ENCODE measurements around the gene DHPS. TPM values are rescaled to one million over a fixed set of nuclear protein-coding genes. Genes with fewer than 3 reads are reported as not detected.

Gene DHPS
- total RNA-seq, 3 donors from 2014 or later = 86.6 to 117 (median 91.4) TPM

GRCh38 chr19:12723641-12724426 is 42.2 kb upstream of the DHPS start, which contains the start of gene TNPO2:
TNPO2 (minus strand) TSS chr19:12723932; CDS start chr19:12720977, 2,955 bp downstream.
- Histone ChIP-seq H3K27ac (peak within 1 kb of the TSS; percentile 86 to 95), H3K36me3 (no peaks in the 10 kb centered on the region), H3K4me3 (peak within 1 kb of the TSS; percentile 77 to 97 (median 81)), H3K9me3 (no peaks in the 10 kb centered on the region), H3K4me1 (peaks cover 0 to 4% of the 10 kb centered on the region in 2 donors), H3K27me3 (no peaks in the 10 kb centered on the region)
- no peak for TF ChIP-seq POLR2AphosphoS5 (IDR thresholded peaks at IDR 0.05)
- TF ChIP-seq CTCF (IDR thresholded peaks at IDR 0.05) = no peak
- TF ChIP-seq POLR2A (IDR thresholded peaks at IDR 0.05) = no peak
- no peak for DNase-seq (ENCODE audit: low spot score in 2 of 2)
- intact Hi-C loops (cut with DNase I; ENCODE audit: low total_unique reads) = no loop called here

GRCh38 chr19:12723381-12723640 is 41.6 kb upstream of the DHPS start:
- no peaks in the 10 kb centered on the region for H3K9me3 ChIP-seq
- intact Hi-C loops (cut with DNase I; ENCODE audit: low total_unique reads) = no loop called here
- H3K27me3 ChIP-seq = no peaks in the 10 kb centered on the region
- no peaks in the 10 kb centered on the region for H3K36me3 ChIP-seq
- no peak for DNase-seq (ENCODE audit: low spot score in 2 of 2)
- peaks cover 0 to 4% of the 10 kb centered on the region in 2 donors for H3K4me1 ChIP-seq
- TF ChIP-seq POLR2A (IDR thresholded peaks at IDR 0.05) (no peak), POLR2AphosphoS5 (IDR thresholded peaks at IDR 0.05) (no peak), CTCF (IDR thresholded peaks at IDR 0.05) (no peak)
- peak overlapping the region; percentile 77 to 97 (median 81) for H3K4me3 ChIP-seq
- H3K27ac ChIP-seq = peak overlapping the region; percentile 86 to 95

- peaks cover 0 to 4% of the 10 kb centered on the region in 2 donors for H3K4me1 ChIP-seq
- H3K36me3 ChIP-seq = no peaks in the 10 kb centered on the region
- intact Hi-C loops (cut with DNase I; ENCODE audit: low total_unique reads) = no loop called here
- peak; percentile 97 to 98 for DNase-seq (ENCODE audit: low spot score in 2 of 2)
- H3K27ac ChIP-seq = peak overlapping the region; percentile 95 to 98
- no peaks in the 10 kb centered on the region for H3K27me3 ChIP-seq
- TF ChIP-seq CTCF (IDR thresholded peaks at IDR 0.05) (no peak), POLR2AphosphoS5 (IDR thresholded peaks at IDR 0.05) (peak; percentile 49 to 77 (median 74)), POLR2A (IDR thresholded peaks at IDR 0.05) (no peak)
- no peaks in the 10 kb centered on the region for H3K9me3 ChIP-seq
- H3K4me3 ChIP-seq = peak overlapping the region; percentile 77 to 97 (median 81)
Measured at GRCh38 chr19:12722566-12723380, 41.1 kb upstream of the DHPS start.

GRCh38 chr19:12721656-12722565 is 40.2 kb upstream of the DHPS start:
- H3K9me3 ChIP-seq = no peaks in the 10 kb centered on the region
- peak; percentile 68 to 69 for DNase-seq (ENCODE audit: low spot score in 2 of 2)
- peaks cover 0 to 4% of the 10 kb centered on the region in 2 donors for H3K4me1 ChIP-seq
- H3K36me3 ChIP-seq = no peaks in the 10 kb centered on the region
- peak overlapping the region; percentile 77 to 97 (median 81) for H3K4me3 ChIP-seq
- TF ChIP-seq POLR2A (IDR thresholded peaks at IDR 0.05) (no peak), POLR2AphosphoS5 (IDR thresholded peaks at IDR 0.05) (no peak), CTCF (IDR thresholded peaks at IDR 0.05) (no peak)
- H3K27me3 ChIP-seq = no peaks in the 10 kb centered on the region
- peak overlapping the region; percentile 95 to 98 for H3K27ac ChIP-seq
- intact Hi-C loops (cut with DNase I; ENCODE audit: low total_unique reads) = no loop called here

Data from breast epithelium (tissue), 4 donors.